MM.1S (cell line): ENCODE results near the gene GPD1L.

Experiments used
- DNase-seq: peaks from one replicate; pipeline ENCODE4 v3.0.0-alpha.2; 2015
- H2AFZ ChIP-seq: fragments of 300-600 bp; sonication (generic); 2 replicates; pipeline ENCODE4 v1.6.0; 2016; ENCODE audit warnings: antibody characterized with exemption, low read length
- H3F3A ChIP-seq: fragments of 300-600 bp; sonication (generic); 2 replicates; pipeline ENCODE4 v1.6.1; 2016; ENCODE audit warnings: mild to moderate bottlenecking, antibody characterized with exemption, low read length, moderate library complexity, mixed read lengths; ENCODE audit not compliant: insufficient read depth
- H3K27ac ChIP-seq: fragments of 300-600 bp; sonication (generic); 2 replicates; pipeline ENCODE4 v1.5.1; 2016; ENCODE audit warnings: mild to moderate bottlenecking, low read length
- H3K27me3 ChIP-seq: fragments of 300-600 bp; sonication (generic); replicated peaks from 2 replicates; pipeline ENCODE4 v1.6.0; 2016; ENCODE audit warnings: low read length; ENCODE audit not compliant: insufficient read depth
- H3K36me3 ChIP-seq: fragments of 300-600 bp; sonication (generic); replicated peaks from 2 replicates; pipeline ENCODE4 v1.6.1; 2016; ENCODE audit warnings: mild to moderate bottlenecking, low read length, mixed read lengths; ENCODE audit not compliant: insufficient read depth
- H3K4me1 ChIP-seq: fragments of 300-600 bp; sonication (generic); 2 replicates; pipeline ENCODE4 v1.6.1; 2016; ENCODE audit warnings: low read length, mixed read lengths
- H3K4me2 ChIP-seq: fragments of 300-600 bp; sonication (generic); 2 replicates; pipeline ENCODE4 v1.6.0; 2016; ENCODE audit warnings: low read depth, low read length
- H3K4me3 ChIP-seq: fragments of 300-600 bp; sonication (generic); 2 replicates; pipeline ENCODE4 v1.5.1; 2016; ENCODE audit warnings: low read length, mixed read lengths
- H3K79me2 ChIP-seq: fragments of 300-600 bp; sonication (generic); 2 replicates; pipeline ENCODE4 v1.6.1; 2016; ENCODE audit warnings: mixed run types, low read length, mixed read lengths
- H3K9ac ChIP-seq: fragments of 300-600 bp; sonication (generic); 2 replicates; pipeline ENCODE4 v1.6.1; 2016; ENCODE audit warnings: low read length, mixed read lengths
- H3K9me2 ChIP-seq: fragments of 300-600 bp; sonication (generic); replicated peaks from 2 replicates; pipeline ENCODE4 v1.6.1; 2016; ENCODE audit warnings: mild to moderate bottlenecking, low read length, mixed read lengths; ENCODE audit not compliant: insufficient read depth
- H3K9me3 ChIP-seq: fragments of 300-600 bp; sonication (generic); replicated peaks from 2 replicates; pipeline ENCODE4 v1.6.1; 2016; ENCODE audit warnings: mild to moderate bottlenecking, low read length, mixed read lengths; ENCODE audit not compliant: insufficient read depth
- H4K20me1 ChIP-seq: fragments of 300-600 bp; sonication (generic); 2 replicates; pipeline ENCODE4 v1.6.1; 2016; ENCODE audit warnings: mild to moderate bottlenecking, low read length, moderate library complexity, mixed read lengths; ENCODE audit not compliant: insufficient read depth
- CTCF ChIP-seq: fragments of 300-600 bp; sonication (generic); IDR thresholded peaks from 2 replicates; pipeline ENCODE4 v1.5.1; 2016; ENCODE audit warnings: antibody characterized with exemption, low read length, mixed read lengths
- EZH2 ChIP-seq: fragments of 300-600 bp; sonication (generic); optimal IDR thresholded peaks from 2 replicates; pipeline ENCODE3; 2017; ENCODE audit warnings: low read depth, mild to moderate bottlenecking, antibody characterized with exemption, low read length, mixed read lengths
- EZH2phosphoT487 ChIP-seq: fragments of 300-600 bp; sonication (generic); IDR thresholded peaks from 2 replicates; pipeline ENCODE4 v1.6.1; 2018; ENCODE audit warnings: antibody characterized with exemption, low read length

Gene GPD1L

GRCh38 chr3:32193101-32193500 lies 86.7 kb downstream of the GPD1L start:
- H4K20me1 ChIP-seq, result no peaks in the 10 kb centered on the region
- no peaks in the 10 kb centered on the region for H3K9me3 ChIP-seq
- no peak overlapping the region for H3K4me2 ChIP-seq
- H3K79me2 ChIP-seq, result no peaks in the 10 kb centered on the region
- TF ChIP-seq CTCF (no peak), EZH2phosphoT487 (no peak), EZH2 (no peak)
- no peaks in the 10 kb centered on the region for H3K27me3 ChIP-seq
- H3F3A ChIP-seq, result no peaks in the 10 kb centered on the region
- H3K36me3 ChIP-seq, result no peaks in the 10 kb centered on the region
- no peak overlapping the region for H3K9ac ChIP-seq
- no peaks in the 10 kb centered on the region for H3K9me2 ChIP-seq
- H3K4me1 ChIP-seq, result no peaks in the 10 kb centered on the region
- no peak for DNase-seq
- H2AFZ ChIP-seq, result no peak overlapping the region
- H3K4me3 ChIP-seq, result no peak overlapping the region
- H3K27ac ChIP-seq, result no peak overlapping the region

- no peaks in the 10 kb centered on the region for H3F3A ChIP-seq
- H3K9me3 ChIP-seq, result no peaks in the 10 kb centered on the region
- no peak overlapping the region for H3K4me3 ChIP-seq
- H3K27ac ChIP-seq, result no peak overlapping the region
- DNase-seq, result no peak
- no peak overlapping the region for H2AFZ ChIP-seq
- H3K79me2 ChIP-seq, result no peaks in the 10 kb centered on the region
- no peak overlapping the region for H3K4me2 ChIP-seq
- H4K20me1 ChIP-seq, result no peaks in the 10 kb centered on the region
- H3K4me1 ChIP-seq, result no peaks in the 10 kb centered on the region
- no peaks in the 10 kb centered on the region for H3K27me3 ChIP-seq
- H3K9me2 ChIP-seq, result no peaks in the 10 kb centered on the region
- H3K9ac ChIP-seq, result no peak overlapping the region
- TF ChIP-seq CTCF (no peak), EZH2 (no peak), EZH2phosphoT487 (no peak)
- no peaks in the 10 kb centered on the region for H3K36me3 ChIP-seq
Measured at GRCh38 chr3:32194653-32195052, 88.2 kb downstream of the GPD1L start.

- no peak overlapping the region for H3K4me2 ChIP-seq
- H3K4me1 ChIP-seq, result no peaks in the 10 kb centered on the region
- no peaks in the 10 kb centered on the region for H3K9me2 ChIP-seq
- H3K9ac ChIP-seq, result no peak overlapping the region
- no peaks in the 10 kb centered on the region for H3K36me3 ChIP-seq
- H3F3A ChIP-seq, result no peaks in the 10 kb centered on the region
- H2AFZ ChIP-seq, result no peak overlapping the region
- no peak overlapping the region for H3K4me3 ChIP-seq
- no peaks in the 10 kb centered on the region for H3K79me2 ChIP-seq
- DNase-seq, result no peak
- no peak overlapping the region for H3K27ac ChIP-seq
- TF ChIP-seq EZH2 (no peak), EZH2phosphoT487 (no peak), CTCF (no peak)
- H3K27me3 ChIP-seq, result no peaks in the 10 kb centered on the region
- H3K9me3 ChIP-seq, result no peaks in the 10 kb centered on the region
- H4K20me1 ChIP-seq, result no peaks in the 10 kb centered on the region
Measured at GRCh38 chr3:32195995-32196540, 89.6 kb downstream of the GPD1L start.
